Mucosa of descending colon (tissue), 3 donors: ENCODE data around the gene SLC25A4. TPM values are rescaled to one million over a fixed set of nuclear protein-coding genes. Genes with fewer than 3 reads are reported as not detected.

ENCODE experiments used
- ATAC-seq: fragments of 200-7000 bp; cut with Tn5 transposase; one replicate; pipeline ENCODE4 v1.9.1; 2020; ENCODE audit warnings: mild to moderate bottlenecking, moderate library complexity
- DNase-seq, 3 donors: peaks; one replicate each; pipeline ENCODE4 v3.0.0-alpha.2; 2020
- H3K36me3 ChIP-seq: fragments of 200-600 bp; one replicate; pipeline ENCODE4 v1.8.0; 2021; ENCODE audit warnings: low read depth, mild to moderate bottlenecking
- H3K4me1 ChIP-seq: fragments of 200-600 bp; one replicate; pipeline ENCODE4 v1.8.0; 2021; ENCODE audit warnings: low read depth, mild to moderate bottlenecking
- H3K4me3 ChIP-seq: fragments of 200-600 bp; one replicate; pipeline ENCODE4 v1.8.0; 2021; ENCODE audit warnings: mild to moderate bottlenecking
- H3K9me3 ChIP-seq: fragments of 200-600 bp; one replicate; pipeline ENCODE4 v1.8.0; 2021; ENCODE audit warnings: mild to moderate bottlenecking
- CTCF ChIP-seq: fragments of 200-600 bp; IDR thresholded peaks from one replicate; pipeline ENCODE4 v1.8.0; 2022; ENCODE audit warnings: antibody characterized with exemption, mild to moderate bottlenecking
- intact Hi-C, 2 donors: fragments of 100-400 bp; cut with DNase I in 1 of 2; cut with micrococcal nuclease in 1 of 2; formaldehyde crosslinking; loops; one replicate each; pipeline versions ENCODE4 v1.11.0 to v1.11.1; 2022; cut with DNase I, micrococcal nuclease
- total RNA-seq, 3 donors: library from RNA; stranded (reverse); fragmentation: NEBNext Ultra II Directional in 2 of 3; extraction: Animal tissue kit (Norgen Biotek cat#: 25700) in 2 of 3; gene quantifications; one replicate each; pipeline versions ENCODE4 v1.2.1 to v1.2.4, GENCODE V29; 2021 to 2023
- donor health status: DM: no; HTN: no; CAD: no; lungs with moderate emphysema.
- donor health status: DM: no; HTN: no; CAD: no.
- donor health status: DM: no; HTN: yes; CAD: no.

SLC25A4 gene
- total RNA-seq, 3 donors from 2014 or later, result 30.6 to 115 (median 31.9) TPM

GRCh38 chr4:185143601-185143969 is 519 bp downstream of the SLC25A4 start:
- Histone ChIP-seq H3K4me3 (peak overlapping the region; percentile 39), H3K4me1 (peaks cover 6% of the 10 kb centered on the region), H3K36me3 (no peaks in the 10 kb centered on the region), H3K9me3 (no peaks in the 10 kb centered on the region)
- no peak for TF ChIP-seq CTCF
- no peak for ATAC-seq
- DNase-seq, result peak; percentile 51 to 70 (median 60)
- intact Hi-C loops, result no loop called here

- Histone ChIP-seq H3K4me1 (peaks cover 6% of the 10 kb centered on the region), H3K4me3 (no peak overlapping the region), H3K9me3 (no peaks in the 10 kb centered on the region), H3K36me3 (no peaks in the 10 kb centered on the region)
- DNase-seq (no peak), ATAC-seq (no peak)
- TF ChIP-seq CTCF, result no peak
- intact Hi-C loops, result no loop called here
These were observed 1.7 kb downstream of the SLC25A4 start for GRCh38 chr4:185144601-185145240.

GRCh38 chr4:185145572-185145971 is 2.5 kb downstream of the SLC25A4 start:
- Histone ChIP-seq H3K4me3 (no peak overlapping the region), H3K4me1 (peaks cover 6% of the 10 kb centered on the region), H3K36me3 (no peaks in the 10 kb centered on the region), H3K9me3 (no peaks in the 10 kb centered on the region)
- intact Hi-C loops, result no loop called here
- DNase-seq (no peak), ATAC-seq (no peak)
- TF ChIP-seq CTCF, result no peak

GRCh38 chr4:185149392-185149791 is 6.3 kb downstream of the SLC25A4 start:
- DNase-seq, result no peak
- intact Hi-C loops, result no loop called here
- Histone ChIP-seq H3K4me3 (no peak overlapping the region), H3K4me1 (peaks cover 2% of the 10 kb centered on the region), H3K9me3 (no peaks in the 10 kb centered on the region), H3K36me3 (no peaks in the 10 kb centered on the region)
- ATAC-seq, result no peak
- TF ChIP-seq CTCF, result no peak

- intact Hi-C loops, result no loop called here
- H3K4me1 ChIP-seq, result no peaks in the 10 kb centered on the region
- ATAC-seq, result no peak
These were observed 8.2 kb downstream of the SLC25A4 start for GRCh38 chr4:185151296-185151695.

More at GRCh38 chr4:185151296-185151695, 8.2 kb downstream of the SLC25A4 start:
- Histone ChIP-seq H3K36me3 (no peaks in the 10 kb centered on the region), H3K4me3 (no peak overlapping the region), H3K9me3 (no peaks in the 10 kb centered on the region)
- TF ChIP-seq CTCF, result no peak
- no peak for DNase-seq
